GM19455 (cell line): ENCODE data around the gene TCF3.
"Not testable (repeated sequence)": the region's sequence is repeated elsewhere in the genome, so short reads cannot be mapped to it uniquely, and the experiment has no call there.

Experiments used
- ATAC-seq: cut with Tn5 transposase; IDR thresholded peaks from one replicate; pipeline ENCODE4 v1.9.1; 2021; ENCODE audit not compliant: unreplicated experiment

Gene TCF3

GRCh38 chr19:1653300-1653628 lies 849 bp upstream of the TCF3 start:
- no peak for ATAC-seq

- ATAC-seq = no peak
These were observed 685 bp downstream of the TCF3 start for GRCh38 chr19:1651568-1652291.

GRCh38 chr19:1650650-1651567 lies 1.5 kb downstream of the TCF3 start:
- ATAC-seq = no peak

GRCh38 chr19:1649706-1650649 lies 2.4 kb downstream of the TCF3 start:
- no peak for ATAC-seq

GRCh38 chr19:1648920-1649541 lies 3.4 kb downstream of the TCF3 start:
- no peak for ATAC-seq

GRCh38 chr19:1648459-1648849 lies 4.0 kb downstream of the TCF3 start:
- ATAC-seq = no peak

- no peak for ATAC-seq
These were observed 4.6 kb downstream of the TCF3 start for GRCh38 chr19:1647501-1648458.

- ATAC-seq = no peak
These were observed 5.6 kb downstream of the TCF3 start for GRCh38 chr19:1646659-1647453.

GRCh38 chr19:1646149-1646548 lies 6.3 kb downstream of the TCF3 start:
- ATAC-seq = no peak

GRCh38 chr19:1645299-1645698 lies 7.1 kb downstream of the TCF3 start:
- ATAC-seq = no peak

GRCh38 chr19:1644070-1644469 lies 8.3 kb downstream of the TCF3 start:
- ATAC-seq = no peak

GRCh38 chr19:1640893-1641448 lies 11.4 kb downstream of the TCF3 start:
- not testable (repeated sequence) for ATAC-seq

GRCh38 chr19:1636325-1637236 lies 15.8 kb downstream of the TCF3 start:
- ATAC-seq = no peak

GRCh38 chr19:1634938-1635243 lies 17.5 kb downstream of the TCF3 start:
- ATAC-seq = no peak

- ATAC-seq = no peak
These were observed 18.0 kb downstream of the TCF3 start for GRCh38 chr19:1634242-1634937.

- ATAC-seq = no peak
These were observed 19.1 kb downstream of the TCF3 start for GRCh38 chr19:1633269-1633826.
